ENCODE results near the gene ZNF805. TPM values are rescaled to one million over a fixed set of nuclear protein-coding genes. Genes with fewer than 3 reads are reported as not detected.

Gene ZNF805
- 11.8 and 12.2 TPM in 2 replicates for total RNA-seq (2022)
- percentile 78 among the genes with signal in this experiment for Bru-seq, nascent RNA
- BruChase-seq, experiment 1, labeled RNA remaining after a 6-hour chase: percentile 78 among the genes with signal in this experiment
- BruChase-seq, experiment 2, labeled RNA remaining after a 2-hour chase: percentile 84 among the genes with signal in this experiment
- long read RNA-seq, transcript ZNF805-202 (4 exons, 1,884 nt): major isoform, 5 of 9 reads
- long read RNA-seq, partial matches to known transcripts: 0 of 9 reads
- long read RNA-seq, other reads (novel, unspliced or antisense): 3 of 9 reads

DNA sequence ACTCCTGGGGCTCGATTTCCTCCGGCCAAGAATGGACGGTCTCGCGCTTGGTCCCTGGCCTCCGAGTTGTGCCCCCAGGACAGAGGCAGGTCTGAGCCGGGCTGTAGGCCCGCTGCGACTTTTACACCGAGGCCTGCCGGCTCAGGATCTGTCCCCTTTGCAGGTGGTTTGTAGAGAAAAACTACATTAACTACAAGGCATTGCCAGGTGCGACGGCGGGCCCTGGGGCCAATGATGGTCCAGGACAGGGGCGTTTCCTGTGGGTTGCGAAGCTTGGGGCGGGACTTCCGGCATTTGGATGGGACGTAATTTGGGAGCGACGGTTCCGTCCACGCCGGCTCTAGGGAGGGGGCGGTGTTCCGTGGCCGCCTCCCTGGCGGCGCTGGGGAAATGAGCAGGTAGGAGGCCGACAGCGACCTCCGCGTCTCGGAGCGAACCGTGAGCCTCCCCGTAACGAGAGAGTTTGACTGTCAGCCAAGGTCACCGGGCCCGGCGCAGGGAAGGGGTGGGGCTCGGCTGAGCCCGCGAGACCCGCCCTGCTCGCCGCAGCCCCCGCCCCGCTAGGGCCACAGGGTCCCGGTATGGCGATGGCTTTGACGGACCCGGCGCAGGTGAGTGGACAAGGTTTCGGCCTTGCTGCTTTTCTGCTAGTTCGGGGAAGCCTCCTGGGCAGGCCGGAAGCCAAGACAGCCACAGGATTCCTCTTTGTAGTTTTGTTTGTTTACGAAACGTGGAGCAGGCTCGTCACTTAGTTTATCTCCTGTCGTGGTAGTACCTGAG is at the start of gene ZNF805:
TSS of gene ZNF805 (plus strand) at position 322 of the 780 bp plus-strand sequence. CDS start at position 582, 260 bp downstream.
- peaks cover 6% of the 10 kb centered on the region for H3K4me1 Mint-ChIP-seq (ENCODE audit: insufficient read depth, unreplicated experiment)
- H3K36me3 Mint-ChIP-seq (ENCODE audit: insufficient read depth, unreplicated experiment): peaks cover 29% of the 10 kb centered on the region
- ChIA-PET POLR2A (interaction anchor here (0.7 to 3.6 kb wide), 16 partner anchors 12 to 1203 kb away, joined by 3 to 23 read pairs (median 4); partner anchors contain the start of genes TRAPPC2B, ZNF264, ZNF304 and ZNF460), CTCF (interaction anchor here (0.5 kb wide), 1 partner anchor 86 kb away, joined by 4 read pairs; no protein-coding TSS in a partner anchor)
- TF ChIP-seq, protein P1, sequence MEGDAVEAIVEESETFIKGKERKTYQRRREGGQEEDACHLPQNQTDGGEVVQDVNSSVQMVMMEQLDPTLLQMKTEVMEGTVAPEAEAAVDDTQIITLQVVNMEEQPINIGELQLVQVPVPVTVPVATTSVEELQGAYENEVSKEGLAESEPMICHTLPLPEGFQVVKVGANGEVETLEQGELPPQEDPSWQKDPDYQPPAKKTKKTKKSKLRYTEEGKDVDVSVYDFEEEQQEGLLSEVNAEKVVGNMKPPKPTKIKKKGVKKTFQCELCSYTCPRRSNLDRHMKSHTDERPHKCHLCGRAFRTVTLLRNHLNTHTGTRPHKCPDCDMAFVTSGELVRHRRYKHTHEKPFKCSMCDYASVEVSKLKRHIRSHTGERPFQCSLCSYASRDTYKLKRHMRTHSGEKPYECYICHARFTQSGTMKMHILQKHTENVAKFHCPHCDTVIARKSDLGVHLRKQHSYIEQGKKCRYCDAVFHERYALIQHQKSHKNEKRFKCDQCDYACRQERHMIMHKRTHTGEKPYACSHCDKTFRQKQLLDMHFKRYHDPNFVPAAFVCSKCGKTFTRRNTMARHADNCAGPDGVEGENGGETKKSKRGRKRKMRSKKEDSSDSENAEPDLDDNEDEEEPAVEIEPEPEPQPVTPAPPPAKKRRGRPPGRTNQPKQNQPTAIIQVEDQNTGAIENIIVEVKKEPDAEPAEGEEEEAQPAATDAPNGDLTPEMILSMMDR (IDR thresholded peaks at IDR 0.05; ENCODE audit: unreplicated experiment): no peak
- intact Hi-C loops (cut with micrococcal nuclease): loop anchor here (1.0 to 2.0 kb wide), 3 partner anchors 40 to 80 kb away; partner anchors contain the start of genes ZNF264, ZNF460 and ZNF543
- peak within 1 kb of the TSS; percentile 73 for H3K4me3 Mint-ChIP-seq (ENCODE audit: unreplicated experiment)
- no peaks in the 10 kb centered on the region for H3K27me3 Mint-ChIP-seq (ENCODE audit: insufficient read depth, unreplicated experiment)
- TSS peak; percentile 52 for BruUV-seq (replicated peaks)
- peak; percentile 95 for DNase-seq (ENCODE audit: unreplicated experiment)
- H3K9me3 Mint-ChIP-seq (ENCODE audit: unreplicated experiment): no peaks in the 10 kb centered on the region
- H3K27ac Mint-ChIP-seq (ENCODE audit: low read depth, unreplicated experiment): peak within 1 kb of the TSS; percentile 70

DNA sequence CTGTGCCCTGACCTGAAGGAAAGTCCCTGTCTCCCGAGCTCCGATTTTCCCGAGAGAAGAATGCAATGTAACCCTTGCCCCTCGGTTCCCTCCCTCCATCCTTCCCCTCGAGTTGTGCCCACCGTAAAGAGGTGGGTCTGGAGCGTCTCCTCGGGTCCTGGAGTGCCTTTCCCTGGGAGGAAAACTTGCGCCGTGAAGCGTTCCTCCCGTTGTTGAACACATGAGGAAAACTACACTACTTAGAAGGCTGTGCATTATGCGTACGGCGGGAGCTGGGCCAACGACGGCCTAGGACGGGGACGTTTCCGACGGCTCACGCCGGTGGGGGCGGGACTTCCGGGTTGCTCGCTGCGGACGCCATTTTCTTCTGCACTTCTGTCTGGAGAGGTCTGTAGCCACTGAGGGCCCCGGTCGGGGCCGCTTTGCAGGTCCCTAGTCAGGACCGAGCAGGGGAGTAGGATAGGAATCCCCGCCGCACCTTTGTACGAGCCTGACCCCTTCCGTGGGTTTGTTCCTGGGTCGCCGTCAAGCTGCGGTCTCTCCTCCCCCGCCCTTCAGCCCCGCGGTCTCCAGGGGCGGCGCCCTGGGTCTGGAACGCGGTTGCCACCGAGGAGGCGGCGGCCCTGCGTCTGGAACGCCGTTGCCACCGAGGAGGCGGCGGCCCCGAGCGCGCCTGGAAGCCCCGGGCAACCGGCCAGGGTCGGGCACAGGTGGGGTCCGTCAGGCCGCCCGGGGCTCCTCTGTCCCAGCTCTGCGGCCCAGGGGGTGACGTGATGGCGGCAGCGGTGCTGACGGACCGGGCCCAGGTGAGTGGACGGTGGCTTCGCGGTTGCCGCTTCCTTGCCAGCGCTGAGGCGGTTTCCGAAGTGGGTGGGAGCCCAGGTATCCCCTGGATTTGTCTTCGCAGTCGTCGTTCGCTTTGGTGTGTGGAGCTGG is 49.0 kb upstream of the ZNF805 start, which contains the start of gene ZNF264:
TSS of gene ZNF264 (plus strand) at position 360 of the 936 bp plus-strand sequence. CDS start at position 774, 414 bp downstream.
- peaks cover 22% of the 10 kb centered on the region for H3K4me1 Mint-ChIP-seq (ENCODE audit: insufficient read depth, unreplicated experiment)
- peaks cover 24% of the 10 kb centered on the region for H3K9me3 Mint-ChIP-seq (ENCODE audit: unreplicated experiment)
- POLR2A ChIA-PET: interaction anchor here (0.6 to 2.5 kb wide), 21 partner anchors 9 to 1352 kb away, joined by 3 to 23 read pairs (median 4); partner anchors contain the start of genes DUXA, TRIM28, ZNF548 and ZNF749
- TF ChIP-seq, protein P1 (IDR thresholded peaks at IDR 0.05; ENCODE audit: unreplicated experiment): no peak
- CTCF ChIA-PET: interaction anchor here (0.5 to 1.2 kb wide), 3 partner anchors 19 to 1356 kb away, joined by 3 read pairs; no protein-coding TSS in a partner anchor
- peak within 1 kb of the TSS; percentile 97 for H3K4me3 Mint-ChIP-seq (ENCODE audit: unreplicated experiment)
- peaks cover 40% of the 10 kb centered on the region for H3K36me3 Mint-ChIP-seq (ENCODE audit: insufficient read depth, unreplicated experiment)
- BruUV-seq (replicated peaks): TSS peak; percentile 25
- no peaks in the 10 kb centered on the region for H3K27me3 Mint-ChIP-seq (ENCODE audit: insufficient read depth, unreplicated experiment)
- intact Hi-C loops (cut with micrococcal nuclease): loop anchor here (1.0 kb wide), 2 partner anchors 49 to 172 kb away; partner anchors contain the start of genes TRAPPC2B, ZNF547 and ZNF805
- peak within 1 kb of the TSS; percentile 96 for H3K27ac Mint-ChIP-seq (ENCODE audit: low read depth, unreplicated experiment)
- peak; percentile 86 for DNase-seq (ENCODE audit: unreplicated experiment)

DNA sequence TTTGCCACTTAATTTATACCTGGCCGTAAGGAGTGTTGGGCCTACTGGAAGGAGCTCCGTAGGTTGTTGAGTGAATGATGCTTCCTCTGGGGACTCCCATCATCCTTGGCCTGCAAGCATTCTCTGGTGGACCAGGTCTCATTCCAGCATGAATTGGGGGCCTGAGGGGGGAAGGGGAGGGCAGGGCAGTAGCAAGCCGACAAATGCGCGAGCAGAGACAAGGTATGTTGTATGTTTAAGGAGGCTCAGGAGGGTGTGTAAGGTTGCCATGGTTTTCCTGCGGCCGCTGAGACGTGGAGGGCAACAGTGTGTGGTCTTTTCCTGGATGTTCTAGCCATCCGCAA is 48.4 kb upstream of the ZNF805 start:
- Mint-ChIP-seq H3K4me3 (ENCODE audit: unreplicated experiment) (peak overlapping the region; percentile 97), H3K36me3 (ENCODE audit: insufficient read depth, unreplicated experiment) (peaks cover 46% of the 10 kb centered on the region), H3K4me1 (ENCODE audit: insufficient read depth, unreplicated experiment) (peaks cover 22% of the 10 kb centered on the region), H3K9me3 (ENCODE audit: unreplicated experiment) (peaks cover 29% of the 10 kb centered on the region), H3K27ac (ENCODE audit: low read depth, unreplicated experiment) (peak overlapping the region; percentile 96), H3K27me3 (ENCODE audit: insufficient read depth, unreplicated experiment) (no peaks in the 10 kb centered on the region)
- TF ChIP-seq, protein P1 (IDR thresholded peaks at IDR 0.05; ENCODE audit: unreplicated experiment): no peak
- intact Hi-C loops (cut with micrococcal nuclease): no loop called here
- ChIA-PET POLR2A (interaction anchor here (0.6 to 2.5 kb wide), 13 partner anchors 8 to 1228 kb away, joined by 3 to 23 read pairs (median 5); partner anchors contain the start of genes ZNF749 and ZNF805), CTCF (interaction anchor here (0.7 kb wide), 1 partner anchor 1355 kb away, joined by 3 read pairs; no protein-coding TSS in a partner anchor)
- BruUV-seq (replicated peaks): no TSS peak
- DNase-seq (ENCODE audit: unreplicated experiment): peak; percentile 9

All from MCF 10A (cell line).